GM18519 (cell line): ENCODE measurements around the gene CDC25A.
"Not testable (repeated sequence)": the region's sequence is repeated elsewhere in the genome, so short reads cannot be mapped to it uniquely, and the experiment has no call there.

Source experiments
- ATAC-seq: cut with Tn5 transposase; IDR thresholded peaks from one replicate; pipeline ENCODE4 v1.9.1; 2021; ENCODE audit warnings: mild to moderate bottlenecking, moderate library complexity; ENCODE audit not compliant: unreplicated experiment, low FRiP score

The CDC25A gene

DNA sequence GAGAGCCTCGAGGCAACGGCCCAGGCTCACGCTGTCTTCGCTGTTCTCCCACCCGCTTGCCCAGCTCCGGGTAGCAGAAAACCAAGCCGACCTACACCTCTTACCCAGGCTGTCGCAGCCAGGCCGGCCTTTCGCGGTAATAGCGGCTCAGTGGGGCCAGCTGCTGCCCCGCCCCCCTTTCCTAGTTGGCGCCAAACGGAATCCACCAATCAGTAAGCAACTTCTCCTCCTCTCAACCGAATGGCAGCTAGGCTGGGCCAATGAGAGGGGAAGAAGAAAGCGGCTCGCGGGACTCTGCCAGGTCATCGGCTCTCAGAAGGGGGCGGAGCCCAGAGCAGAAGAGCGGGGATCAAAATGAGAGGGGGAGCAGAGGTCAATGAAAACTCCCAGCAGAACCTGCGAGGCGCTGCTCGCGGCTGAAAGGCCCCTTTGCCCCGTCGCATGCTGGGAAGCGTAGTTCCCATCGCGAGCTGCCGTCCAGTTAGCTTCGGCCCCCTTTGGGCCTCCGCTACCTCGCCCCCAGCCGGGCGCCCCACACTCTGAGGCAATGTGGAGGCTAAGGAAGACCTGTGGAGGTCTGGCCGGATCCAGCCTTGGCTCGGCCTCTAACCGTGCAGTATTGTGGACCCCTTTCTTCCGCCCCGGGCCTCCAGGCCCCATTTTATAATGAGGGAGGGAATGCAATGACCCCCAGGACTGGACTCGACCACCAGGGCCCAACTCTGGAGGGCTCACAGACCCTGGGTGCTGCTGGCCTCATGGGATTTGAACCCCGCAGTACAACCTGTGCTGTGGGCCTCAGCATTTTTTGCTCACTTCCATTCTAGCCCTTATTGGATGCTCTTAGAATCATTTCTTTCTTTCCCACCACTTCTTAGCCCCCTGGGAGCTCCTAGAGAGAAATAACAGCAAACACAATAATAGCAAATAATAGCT, at the start of gene CDC25A:
Gene CDC25A (minus strand): TSS at position 152 of the 936 bp plus-strand sequence. CDS start 470 bp downstream, outside the sequence.
- peak; percentile 87 for ATAC-seq

DNA sequence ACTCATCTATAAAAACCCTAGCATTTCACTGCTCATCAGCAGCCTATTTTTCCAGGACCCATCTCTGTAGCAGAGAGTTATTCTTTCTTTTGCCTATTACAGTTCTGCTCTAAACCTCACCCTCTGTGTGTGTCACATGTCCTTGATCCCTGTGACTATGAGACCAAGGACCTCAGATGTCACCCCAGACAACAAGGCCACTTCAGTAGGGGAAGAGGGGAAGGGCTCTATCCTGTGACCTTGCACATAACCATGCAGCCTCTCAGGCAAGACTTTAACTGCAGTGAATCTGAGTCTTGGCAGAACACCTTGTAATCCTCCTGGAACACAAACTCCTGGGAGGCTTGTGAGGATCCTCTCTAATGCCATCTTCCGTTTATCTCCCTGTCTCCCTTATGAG, 48.3 kb upstream of the CDC25A start:
- no peak for ATAC-seq

DNA sequence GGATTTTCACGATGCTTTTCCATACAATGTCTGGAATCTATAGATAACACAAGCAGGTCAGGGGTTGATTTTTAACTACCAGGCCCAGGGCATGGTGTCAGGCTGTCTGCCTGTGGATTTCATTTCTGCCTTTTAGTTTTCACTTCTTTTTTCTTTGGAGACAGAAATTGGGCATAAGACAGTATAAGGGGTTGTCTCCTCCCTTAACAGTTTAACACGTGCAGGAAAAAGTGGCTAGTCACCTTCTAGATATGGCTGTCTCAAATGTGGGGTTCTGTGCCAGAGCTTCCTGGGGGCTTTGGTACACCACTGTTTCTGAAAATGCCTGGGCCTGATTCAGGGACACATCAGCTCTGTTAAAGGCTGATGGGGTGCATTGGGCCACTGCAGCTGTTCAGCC, 45.3 kb upstream of the CDC25A start:
- ATAC-seq, result no peak

DNA sequence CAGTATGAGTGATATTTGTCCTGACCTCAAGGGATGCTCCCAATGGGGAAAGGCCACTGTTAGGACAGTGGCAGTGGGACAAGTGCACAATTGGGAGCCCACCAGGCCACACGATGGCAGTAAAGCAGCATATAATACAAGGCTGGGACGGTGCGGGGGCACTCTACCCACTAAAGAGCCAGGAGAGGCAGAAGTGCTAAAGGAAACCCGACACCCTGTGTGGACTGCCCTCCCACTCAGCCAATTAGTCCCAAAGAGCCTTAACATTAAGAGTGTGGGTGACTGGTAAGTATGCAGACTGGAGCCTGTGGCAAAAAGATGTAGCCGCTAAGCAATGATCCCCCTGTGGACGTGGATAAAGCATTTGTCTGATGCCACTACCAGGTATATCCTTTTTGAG, 44.5 kb upstream of the CDC25A start:
- ATAC-seq, result no peak

DNA sequence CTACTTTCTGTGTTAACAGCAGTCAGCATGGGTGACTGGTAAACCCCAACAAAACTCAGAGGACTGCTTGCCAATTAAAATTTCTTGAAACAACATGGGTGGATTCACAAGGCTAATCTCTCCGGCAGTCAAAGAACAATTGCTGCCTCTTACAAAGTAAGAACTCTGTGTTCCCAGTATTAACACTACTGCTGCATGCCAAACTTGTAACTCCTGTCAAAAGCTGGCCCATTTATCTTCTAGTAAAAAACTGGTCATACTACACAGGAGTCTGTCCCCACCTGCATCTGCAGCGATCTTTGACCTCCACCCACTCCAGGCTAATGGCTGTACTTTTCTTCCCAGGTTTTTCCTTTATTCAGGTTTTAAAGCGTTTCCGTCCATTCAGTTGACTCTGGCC, 44.0 kb upstream of the CDC25A start:
- no peak for ATAC-seq

DNA sequence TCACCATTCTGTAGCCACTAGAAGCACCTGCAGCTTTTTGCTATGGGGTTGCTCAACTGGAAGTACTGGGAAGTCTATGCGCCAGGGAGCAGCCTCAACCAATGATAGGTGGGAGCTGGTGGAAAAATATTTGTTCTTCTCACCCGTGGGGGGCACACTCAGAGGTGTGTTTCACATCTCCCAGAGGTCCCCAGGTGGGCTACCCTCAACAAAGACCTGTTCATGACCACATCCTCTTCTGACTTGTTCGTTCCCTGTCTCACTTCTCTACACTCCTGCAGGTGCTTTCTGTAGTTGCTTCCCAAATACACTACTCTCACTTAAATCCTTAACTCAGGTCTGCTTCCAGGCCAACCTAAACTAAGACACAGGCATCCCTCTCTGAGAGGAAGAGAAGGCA, 38.7 kb upstream of the CDC25A start:
- ATAC-seq, result no peak

DNA sequence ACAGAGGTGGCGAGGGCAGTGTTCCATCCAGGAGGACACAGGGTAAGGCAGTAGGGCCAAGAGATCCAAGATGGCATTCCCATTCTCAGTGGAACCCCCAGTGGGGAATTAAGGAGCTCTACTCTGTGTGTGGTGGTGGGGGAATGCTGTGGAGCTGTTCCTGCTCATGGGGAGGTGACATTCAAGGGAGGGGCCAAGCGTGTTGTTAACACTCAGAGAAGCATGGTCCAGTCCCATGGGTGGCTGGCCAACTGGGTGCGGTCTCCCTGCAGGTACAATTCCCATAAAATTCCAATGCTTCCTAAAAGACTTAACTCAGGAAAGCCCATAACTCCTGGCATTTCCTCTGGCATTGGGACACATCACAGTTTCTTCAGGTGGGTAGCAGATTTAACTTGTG, 37.4 kb upstream of the CDC25A start:
- ATAC-seq, result no peak

DNA sequence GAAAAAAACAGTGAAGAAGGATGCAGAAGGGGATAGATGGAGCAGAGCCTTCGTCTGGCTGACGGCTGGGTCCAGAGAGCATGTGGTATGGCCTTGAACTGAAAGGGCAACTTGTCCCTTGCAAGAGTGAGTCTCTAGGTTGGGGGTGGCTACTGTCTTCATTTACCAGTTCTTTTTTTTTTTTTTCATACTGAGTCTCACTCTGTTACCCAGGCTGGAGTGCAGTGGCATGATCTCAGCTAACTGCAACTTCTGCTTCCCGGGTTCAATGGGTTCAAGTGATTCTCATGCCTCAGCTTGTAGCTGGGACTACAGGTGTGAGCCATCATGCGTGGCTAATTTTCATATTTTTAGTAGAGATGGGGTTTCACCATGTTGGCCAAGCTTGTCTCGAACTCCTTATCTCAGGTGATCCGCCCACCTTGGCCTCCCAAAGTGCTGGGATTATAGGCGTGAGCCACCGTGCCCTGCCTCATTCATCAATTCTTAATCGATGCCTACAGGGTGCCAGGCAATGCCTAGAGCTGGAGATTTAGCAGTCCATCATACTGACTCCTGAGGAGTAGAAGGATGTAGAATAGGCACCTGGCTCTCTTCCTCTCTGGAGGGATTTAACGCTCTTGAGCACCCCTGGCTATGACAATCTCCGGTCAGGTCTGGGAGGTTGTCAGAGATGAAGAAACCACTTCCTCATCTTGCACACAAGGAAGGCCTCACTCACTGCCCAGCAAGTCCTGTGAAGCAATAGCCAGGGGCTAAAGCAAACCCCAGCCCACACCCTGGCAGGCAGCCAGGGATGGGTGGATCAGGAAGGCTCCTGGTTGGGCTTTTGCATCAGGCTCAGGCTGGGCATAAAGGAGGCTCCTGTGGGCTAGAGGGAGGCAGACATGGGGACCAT, 34.6 kb upstream of the CDC25A start, which contains the start of gene CAMP:
Gene CAMP (plus strand): TSS at position 880 of the 898 bp plus-strand sequence. CDS start 17 bp downstream, at position 897.
- no peak for ATAC-seq

DNA sequence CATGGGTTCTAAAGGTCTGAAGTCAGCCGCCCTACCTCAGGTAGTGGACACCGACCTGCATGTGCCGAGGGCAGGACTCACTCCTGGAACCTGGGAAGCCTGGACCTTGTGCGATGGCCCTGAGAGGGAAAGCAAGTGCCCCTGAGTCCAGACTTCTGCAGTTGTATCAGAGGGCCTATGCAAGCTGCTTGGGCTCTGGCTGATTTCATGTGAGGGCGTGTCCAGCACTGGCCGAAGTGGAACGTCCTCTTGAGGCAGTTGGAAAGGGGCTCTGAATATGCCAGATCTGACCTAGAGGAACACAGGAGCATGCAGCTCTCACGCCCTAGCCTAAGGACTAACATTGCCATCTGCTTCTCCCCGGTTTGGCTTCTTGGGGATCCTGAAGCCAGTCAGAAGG, 32.5 kb upstream of the CDC25A start:
- ATAC-seq, result no peak

DNA sequence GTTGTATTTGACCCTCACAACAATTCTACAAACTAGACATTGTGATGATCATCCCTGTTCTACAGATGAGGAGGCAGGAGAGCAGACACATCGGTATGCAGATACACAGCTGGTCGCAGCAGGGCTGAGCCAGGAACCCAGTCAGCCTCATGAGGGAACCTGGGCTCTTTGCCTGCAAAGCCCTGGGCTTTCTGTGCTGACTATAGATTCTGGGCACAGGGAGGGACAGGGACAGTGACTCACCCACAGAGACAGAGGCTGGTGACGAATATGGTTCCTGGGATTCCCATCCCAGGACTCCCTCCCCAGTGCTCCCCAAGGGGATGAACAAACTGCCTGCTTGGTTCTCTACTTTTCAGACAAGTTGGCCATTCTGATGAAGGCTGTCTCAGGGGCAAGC, 31.3 kb upstream of the CDC25A start:
- ATAC-seq, result no peak

DNA sequence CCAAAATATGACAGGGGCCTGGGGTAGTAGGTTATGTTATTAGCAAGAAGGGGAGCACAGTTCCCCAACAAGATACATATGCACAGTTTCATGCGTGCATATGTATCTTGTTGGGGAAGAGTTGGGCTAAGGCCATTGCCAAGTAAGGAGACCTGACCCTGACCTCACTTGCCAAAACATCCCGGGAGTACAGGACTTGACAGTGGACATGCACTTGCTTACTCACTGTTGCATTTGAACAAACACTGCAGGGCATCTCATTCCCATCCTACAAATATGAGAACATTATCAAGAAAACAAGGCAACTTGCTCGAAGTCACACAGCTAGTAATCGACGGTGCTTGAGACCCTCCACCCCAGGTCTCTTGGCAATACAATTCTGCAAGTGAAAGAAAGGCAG, 30.3 kb upstream of the CDC25A start:
- no peak for ATAC-seq

DNA sequence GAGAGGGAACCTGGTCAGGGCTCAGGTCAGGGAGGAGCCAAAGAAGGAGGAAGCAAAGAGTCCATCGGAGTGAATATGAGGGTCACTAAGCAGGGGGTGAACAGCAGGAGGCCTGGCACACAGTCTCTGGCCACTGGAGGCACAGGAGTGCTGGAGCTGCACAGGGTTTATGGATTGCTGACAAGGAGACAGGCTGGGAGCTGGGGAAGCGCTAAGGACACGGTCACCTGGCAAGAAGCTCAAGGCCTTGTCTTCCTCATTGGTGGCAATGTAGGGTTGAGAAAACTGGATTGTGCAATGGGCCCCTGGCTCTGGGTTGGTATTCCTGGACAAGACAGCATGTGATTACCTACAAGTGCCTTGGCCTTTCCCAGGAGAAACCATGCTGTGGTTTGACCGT, 29.2 kb upstream of the CDC25A start:
- no peak for ATAC-seq

DNA sequence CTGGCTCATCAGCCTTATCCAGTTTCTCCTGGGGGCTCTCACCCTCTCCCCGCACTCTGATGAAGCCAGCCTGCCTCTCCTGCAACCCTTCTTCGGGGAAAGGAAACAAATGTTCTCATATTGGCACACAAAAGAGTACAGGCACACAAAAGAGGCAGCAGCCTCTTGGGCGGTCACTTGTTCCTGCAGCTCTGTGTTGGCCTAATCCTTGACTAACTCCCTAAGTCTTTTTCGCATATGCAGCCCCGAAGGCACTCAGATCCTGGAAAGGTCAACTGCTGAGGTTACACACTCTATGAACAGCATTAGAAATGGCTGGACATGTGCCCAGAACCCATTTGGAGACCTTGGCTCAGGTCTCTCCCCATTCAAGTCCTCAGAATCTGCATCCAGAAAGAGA, 27.7 kb upstream of the CDC25A start:
- no peak for ATAC-seq

DNA sequence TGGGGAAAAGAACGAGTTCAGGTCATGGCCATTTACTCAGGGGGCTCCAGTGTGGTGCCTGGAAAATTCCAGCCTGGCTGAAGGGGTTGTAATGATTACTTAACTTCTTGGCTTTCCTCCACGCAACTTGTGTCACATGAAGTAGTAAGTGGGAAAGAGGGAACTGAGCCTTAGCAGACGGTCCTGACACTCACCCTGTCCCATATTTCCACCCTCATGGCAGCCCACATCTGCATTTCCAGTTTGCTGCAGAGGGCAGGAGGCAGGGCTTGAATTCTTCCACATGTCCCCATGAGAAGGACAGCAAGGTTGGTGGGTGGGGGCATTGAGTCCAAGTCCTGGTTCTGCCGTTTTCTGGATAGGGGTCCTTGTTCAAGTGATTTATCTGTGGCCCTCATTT, 27.2 kb upstream of the CDC25A start:
- ATAC-seq, result no peak

DNA sequence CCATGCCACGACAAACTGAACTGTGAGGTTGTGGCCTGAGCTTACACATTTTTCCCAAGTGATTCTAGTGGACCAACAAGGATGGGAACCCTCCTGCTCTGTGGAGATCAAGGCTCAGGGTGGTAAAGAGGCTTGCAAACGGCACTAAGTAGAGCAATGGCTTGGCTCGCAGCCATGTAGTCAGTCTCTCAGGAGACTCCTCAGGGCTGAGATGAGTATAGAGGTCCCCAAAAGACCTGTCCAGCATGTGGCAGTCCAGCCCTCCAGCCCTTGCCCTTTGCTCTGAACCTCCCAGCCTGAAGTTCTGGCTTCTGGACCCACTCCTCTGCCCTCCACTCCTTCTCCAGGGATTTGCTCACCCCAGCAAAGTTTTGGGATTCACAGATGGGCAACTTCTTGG, 26.8 kb upstream of the CDC25A start:
- no peak for ATAC-seq

DNA sequence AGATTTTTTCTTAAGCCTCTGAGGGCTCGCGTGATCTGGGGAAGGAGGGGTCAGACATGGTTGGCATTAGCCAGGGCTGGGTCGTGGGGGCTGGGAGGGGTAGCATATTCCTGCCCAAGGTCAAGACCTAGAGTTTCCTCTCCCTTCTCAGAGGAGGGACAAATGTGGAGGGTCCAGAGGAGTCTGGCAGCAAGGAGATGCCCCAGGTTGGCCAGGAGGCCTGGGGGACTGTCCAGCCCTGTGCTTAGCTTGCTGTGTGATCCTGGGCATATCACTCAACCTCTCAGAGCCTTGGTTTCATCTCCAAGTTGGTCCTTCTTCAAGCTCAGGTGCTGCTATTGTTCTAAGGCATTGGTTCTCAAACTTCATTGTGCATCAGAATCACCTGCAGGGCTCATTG, 26.0 kb upstream of the CDC25A start:
- ATAC-seq, result no peak

DNA sequence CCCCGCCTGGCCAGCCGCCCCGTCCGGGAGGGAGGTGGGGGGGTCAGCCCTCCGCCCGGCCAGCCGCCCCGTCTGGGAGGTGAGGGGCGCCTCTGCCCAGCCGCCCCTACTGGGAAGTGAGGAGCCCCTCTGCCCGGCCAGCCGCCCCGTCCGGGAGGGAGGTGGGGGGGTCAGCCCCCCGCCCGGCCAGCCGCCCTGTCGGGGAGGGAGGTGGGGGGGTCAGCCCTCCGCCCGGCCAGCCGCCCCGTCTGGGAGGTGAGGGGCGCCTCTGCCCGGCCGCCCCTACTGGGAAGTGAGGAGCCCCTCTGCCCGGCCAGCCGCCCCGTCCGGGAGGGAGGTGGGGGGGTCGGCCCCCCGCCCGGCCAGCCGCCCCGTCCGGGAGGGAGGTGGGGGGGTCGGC, 23.6 kb upstream of the CDC25A start:
- not testable (repeated sequence) for ATAC-seq

DNA sequence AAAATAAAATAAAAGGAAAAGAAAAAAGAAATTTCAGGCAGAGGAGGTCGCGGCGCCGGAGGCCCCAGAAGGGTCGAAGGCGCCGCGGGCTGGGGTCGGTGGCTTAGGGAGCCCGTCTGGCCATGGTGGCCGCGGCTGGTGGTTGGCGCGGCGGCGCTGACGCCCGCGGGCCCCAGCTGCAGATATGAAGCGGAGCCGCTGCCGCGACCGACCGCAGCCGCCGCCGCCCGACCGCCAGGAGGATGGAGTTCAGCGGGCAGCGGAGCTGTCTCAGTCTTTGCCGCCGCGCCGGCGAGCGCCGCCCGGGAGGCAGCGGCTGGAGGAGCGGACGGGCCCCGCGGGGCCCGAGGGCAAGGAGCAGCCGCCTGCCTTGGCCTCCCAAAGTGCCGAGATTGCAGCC, 22.3 kb upstream of the CDC25A start:
- ATAC-seq, result not testable (repeated sequence)

DNA sequence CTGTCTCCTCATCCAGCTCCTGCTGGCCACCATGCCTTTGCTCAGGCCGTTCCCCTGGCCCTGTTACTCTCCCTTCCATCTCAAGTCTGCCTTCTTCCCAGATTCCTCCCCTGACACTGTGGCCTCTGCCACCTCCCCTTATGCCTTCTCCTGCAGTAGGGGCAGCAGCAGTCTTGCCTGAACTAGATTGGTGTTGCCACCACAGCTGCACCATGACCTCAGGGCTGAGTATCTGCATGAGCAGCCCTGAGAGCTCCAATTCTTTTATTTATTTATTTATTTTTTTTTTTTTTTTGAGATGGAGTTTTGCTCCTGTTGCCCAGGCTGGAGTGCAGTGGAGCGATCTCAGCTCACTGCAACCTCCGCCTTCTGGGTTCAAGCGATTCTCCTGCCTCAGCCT, 21.2 kb upstream of the CDC25A start:
- no peak for ATAC-seq

DNA sequence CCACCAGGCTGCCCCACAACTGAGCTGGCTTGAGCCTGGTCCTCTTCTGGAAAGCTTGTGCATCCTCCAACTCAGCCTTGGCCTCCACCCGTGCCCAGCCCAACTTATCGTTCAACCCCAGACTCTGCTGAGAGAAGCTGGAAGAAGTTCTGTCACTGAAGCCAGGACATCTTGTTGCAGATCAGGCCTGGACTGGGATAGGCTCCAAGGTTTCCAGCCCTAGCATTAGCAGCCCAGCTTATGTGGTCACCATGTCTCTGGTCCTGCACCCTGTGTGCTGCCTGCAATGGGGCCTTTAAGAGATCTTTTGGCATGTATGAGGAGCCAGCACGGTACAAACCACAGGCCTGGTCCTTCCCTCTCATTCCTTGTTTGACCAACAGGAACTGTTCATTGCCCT, 19.9 kb upstream of the CDC25A start:
- no peak for ATAC-seq

DNA sequence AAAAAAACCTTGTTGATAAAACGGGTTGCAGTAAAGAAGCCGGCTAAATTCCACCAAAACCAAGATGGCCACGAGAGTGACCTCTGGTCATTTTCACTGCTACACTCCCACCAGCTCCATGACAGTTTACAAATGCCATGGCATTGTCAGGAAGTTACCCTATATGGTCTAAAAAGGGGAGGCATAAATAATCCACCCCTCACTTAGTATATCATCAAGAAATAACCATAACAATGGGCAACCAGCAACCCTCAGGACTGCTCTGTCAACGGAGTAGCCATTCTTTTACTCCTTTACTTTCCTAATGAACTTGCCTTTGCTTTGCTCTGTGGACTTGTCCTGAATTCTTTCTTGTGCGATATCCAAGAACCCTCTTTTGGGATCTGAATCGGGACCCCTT, 14.4 kb upstream of the CDC25A start:
- ATAC-seq, result no peak
